Gastrocnemius medialis (tissue), 4 donors: ENCODE results near the gene SND1. TPM values are rescaled to one million over a fixed set of nuclear protein-coding genes. Genes with fewer than 3 reads are reported as not detected.

Experiments used
- ATAC-seq, 2 donors: fragments of 150-250 bp; one replicate each; pipeline ENCODE4 v1.9.1; 2016
- DNase-seq, 2 donors: peaks; one replicate each; pipeline ENCODE4 v3.0.0-alpha.2; 2019
- H3K27ac ChIP-seq, 4 donors: fragments of 200-600 bp; sonication (generic); 1 replicate in 1 of 4; 2 replicates in 3 of 4; pipeline ENCODE4 v1.5.1; 2016 to 2018; ENCODE audit warnings: mild to moderate bottlenecking in 2 of 4, moderate library complexity in 1 of 4
- H3K27me3 ChIP-seq, 3 donors: fragments of 200-600 bp; sonication (generic) in 2 of 3; 1 replicate in 1 of 3; 2 replicates in 2 of 3; pipeline versions ENCODE4 v1.5.1 to v1.6.0; 2016 to 2019; ENCODE audit warnings: mild to moderate bottlenecking in 1 of 3, moderate library complexity in 1 of 3
- H3K36me3 ChIP-seq, 2 donors: fragments of 200-600 bp; sonication (generic) in 1 of 2; one replicate each; pipeline ENCODE4 v1.5.1; 2017 to 2018
- H3K4me1 ChIP-seq, 2 donors: fragments of 200-600 bp; sonication (generic) in 1 of 2; one replicate each; pipeline ENCODE4 v1.5.1; 2016 to 2017; ENCODE audit warnings: mild to moderate bottlenecking in 2 of 2
- H3K4me3 ChIP-seq, 4 donors: fragments of 200-600 bp; sonication (generic) in 3 of 4; 1 replicate in 1 of 4; 2 replicates in 3 of 4; pipeline ENCODE4 v1.5.1; 2016 to 2019; ENCODE audit warnings: mild to moderate bottlenecking in 2 of 4
- H3K9me3 ChIP-seq, 3 donors: fragments of 200-600 bp; sonication (generic) in 2 of 3; 1 replicate in 1 of 3; 2 replicates in 2 of 3; pipeline ENCODE4 v1.5.1; 2016 to 2019
- CTCF ChIP-seq, 5 experiments: fragments of 450-650 bp in 3 of 5; fragments of 200-600 bp in 2 of 5; sonication (generic) in 2 of 5; IDR thresholded peaks in 4 of 5; conservative IDR thresholded peaks in 1 of 5; 1 replicate in 4 of 5; 2 replicates in 1 of 5; pipeline ENCODE4 v1.5.1; 2016 to 2019; ENCODE audit warnings: antibody characterized with exemption in 5 of 5, mild to moderate bottlenecking in 3 of 5, moderate library complexity in 3 of 5
- POLR2A ChIP-seq, 2 donors: fragments of 450-650 bp; IDR thresholded peaks; one replicate each; pipeline ENCODE4 v1.6.1; 2017; ENCODE audit warnings: antibody characterized with exemption in 2 of 2, mild to moderate bottlenecking in 2 of 2, moderate library complexity in 2 of 2
- in situ Hi-C, 4 donors: fragments of 200-750 bp; cut with MboI; loops; one replicate each; pipeline versions ENCODE4 v1.15.0 to v1.8.0; 2017; ENCODE audit warnings: low sequenced_read_pairs in 4 of 4
- intact Hi-C: fragments of 100-400 bp; cut with DNase I; formaldehyde crosslinking; loops from one replicate; pipeline ENCODE4 v1.15.1; 2023; ENCODE audit warnings: low total_unique reads
- total RNA-seq, 4 donors: library from RNA; depleted of rRNA; stranded (reverse); fragments of >200 nt; gene quantifications; one replicate each; pipeline versions ENCODE4 v1.1.0 to v1.2.3, GENCODE V29; 2016

Gene SND1
- total RNA-seq, 4 donors from 2014 or later: 30.4 to 73.0 (median 50.3) TPM

GRCh38 chr7:128024151-128024550 lies 372.2 kb downstream of the SND1 start:
- ATAC-seq: no peak
- DNase-seq: no peak
- no peak overlapping the region for H3K4me3 ChIP-seq
- no peaks in the 10 kb centered on the region for H3K27me3 ChIP-seq
- H3K36me3 ChIP-seq: no peaks in the 10 kb centered on the region
- TF ChIP-seq POLR2A (IDR thresholded peaks at IDR 0.05): no peak
- TF ChIP-seq CTCF (IDR thresholded peaks at IDR 0.05 in 4 of 5, conservative IDR thresholded peaks at IDR 0.05 in 1 of 5): no peak
- intact Hi-C loops (no loop called here), in situ Hi-C loops (no loop called here)
- peaks cover 3 to 43% of the 10 kb centered on the region in 2 donors for H3K4me1 ChIP-seq
- H3K27ac ChIP-seq: no peak overlapping the region
- H3K9me3 ChIP-seq: no peaks in the 10 kb centered on the region

GRCh38 chr7:128025380-128025779 lies 373.4 kb downstream of the SND1 start:
- no peaks in the 10 kb centered on the region for H3K9me3 ChIP-seq
- DNase-seq (no peak), ATAC-seq (no peak)
- TF ChIP-seq POLR2A (IDR thresholded peaks at IDR 0.05) (no peak), CTCF (IDR thresholded peaks at IDR 0.05 in 4 of 5, conservative IDR thresholded peaks at IDR 0.05 in 1 of 5) (no peak)
- H3K4me1 ChIP-seq: peaks cover 4 to 43% of the 10 kb centered on the region in 2 donors
- in situ Hi-C loops (no loop called here), intact Hi-C loops (no loop called here)
- H3K36me3 ChIP-seq: no peaks in the 10 kb centered on the region
- H3K27ac ChIP-seq: no peak overlapping the region
- H3K27me3 ChIP-seq: peaks cover 0 to 3% (median 0%) of the 10 kb centered on the region in 3 donors
- no peak overlapping the region for H3K4me3 ChIP-seq

GRCh38 chr7:128025819-128026218 lies 373.8 kb downstream of the SND1 start:
- no peak for DNase-seq
- Histone ChIP-seq H3K27me3 (peaks cover 0 to 3% (median 0%) of the 10 kb centered on the region in 3 donors), H3K27ac (no peak overlapping the region), H3K4me1 (peaks cover 8 to 43% of the 10 kb centered on the region in 2 donors), H3K4me3 (no peak overlapping the region), H3K9me3 (no peaks in the 10 kb centered on the region), H3K36me3 (no peaks in the 10 kb centered on the region)
- intact Hi-C loops: no loop called here
- ATAC-seq: no peak
- TF ChIP-seq CTCF (IDR thresholded peaks at IDR 0.05 in 4 of 5, conservative IDR thresholded peaks at IDR 0.05 in 1 of 5) (no peak), POLR2A (IDR thresholded peaks at IDR 0.05) (no peak)
- in situ Hi-C loops: no loop called here

- no peak overlapping the region for H3K4me3 ChIP-seq
- DNase-seq (no peak), ATAC-seq (no peak)
- intact Hi-C loops (no loop called here), in situ Hi-C loops (no loop called here)
- no peak for TF ChIP-seq CTCF (IDR thresholded peaks at IDR 0.05 in 4 of 5, conservative IDR thresholded peaks at IDR 0.05 in 1 of 5)
- TF ChIP-seq POLR2A (IDR thresholded peaks at IDR 0.05): no peak
- no peaks in the 10 kb centered on the region for H3K9me3 ChIP-seq
- peaks cover 0 to 3% (median 0%) of the 10 kb centered on the region in 3 donors for H3K27me3 ChIP-seq
- H3K27ac ChIP-seq: no peak overlapping the region
- no peaks in the 10 kb centered on the region for H3K36me3 ChIP-seq
- peaks cover 11 to 38% of the 10 kb centered on the region in 2 donors for H3K4me1 ChIP-seq
These were observed 374.6 kb downstream of the SND1 start for GRCh38 chr7:128026551-128026950.

GRCh38 chr7:128027485-128027980 lies 375.5 kb downstream of the SND1 start:
- Histone ChIP-seq H3K27ac (no peak overlapping the region), H3K9me3 (no peaks in the 10 kb centered on the region), H3K27me3 (peaks cover 0 to 3% (median 0%) of the 10 kb centered on the region in 3 donors), H3K4me1 (peaks cover 11 to 28% of the 10 kb centered on the region in 2 donors), H3K4me3 (no peak overlapping the region), H3K36me3 (no peaks in the 10 kb centered on the region)
- intact Hi-C loops (no loop called here), in situ Hi-C loops (no loop called here)
- no peak for ATAC-seq
- no peak for TF ChIP-seq CTCF (IDR thresholded peaks at IDR 0.05 in 4 of 5, conservative IDR thresholded peaks at IDR 0.05 in 1 of 5)
- TF ChIP-seq POLR2A (IDR thresholded peaks at IDR 0.05): no peak
- DNase-seq: no peak
